ENCODE results near the gene GMDS.

GMDS gene

DNA sequence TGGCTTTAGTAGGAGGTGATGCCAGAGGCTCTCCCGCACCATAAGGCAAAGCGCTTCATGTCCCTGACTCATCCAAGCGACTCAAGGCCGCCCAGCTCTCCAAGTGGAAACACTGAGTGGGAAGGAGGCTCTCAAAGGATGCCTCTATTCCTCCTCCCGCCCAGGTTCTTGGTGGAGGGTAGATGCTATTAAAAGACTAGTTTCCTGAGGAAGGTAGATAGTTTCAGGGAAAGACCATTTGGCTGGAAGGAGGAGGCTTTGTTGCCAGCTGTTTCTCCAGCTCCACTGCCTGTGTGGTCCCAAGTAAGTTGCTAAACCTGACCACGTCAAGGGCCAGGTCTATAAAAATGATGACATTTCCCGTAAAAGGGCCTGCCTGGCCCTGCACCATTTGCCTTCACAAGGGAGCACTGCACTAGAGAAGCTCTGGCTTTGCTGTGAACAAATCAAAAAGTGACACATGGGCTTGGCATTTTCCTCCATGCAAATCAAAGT lies 48.2 kb downstream of the GMDS start:
- no peak for DNase-seq (ENCODE audit: insufficient read length)

DNA sequence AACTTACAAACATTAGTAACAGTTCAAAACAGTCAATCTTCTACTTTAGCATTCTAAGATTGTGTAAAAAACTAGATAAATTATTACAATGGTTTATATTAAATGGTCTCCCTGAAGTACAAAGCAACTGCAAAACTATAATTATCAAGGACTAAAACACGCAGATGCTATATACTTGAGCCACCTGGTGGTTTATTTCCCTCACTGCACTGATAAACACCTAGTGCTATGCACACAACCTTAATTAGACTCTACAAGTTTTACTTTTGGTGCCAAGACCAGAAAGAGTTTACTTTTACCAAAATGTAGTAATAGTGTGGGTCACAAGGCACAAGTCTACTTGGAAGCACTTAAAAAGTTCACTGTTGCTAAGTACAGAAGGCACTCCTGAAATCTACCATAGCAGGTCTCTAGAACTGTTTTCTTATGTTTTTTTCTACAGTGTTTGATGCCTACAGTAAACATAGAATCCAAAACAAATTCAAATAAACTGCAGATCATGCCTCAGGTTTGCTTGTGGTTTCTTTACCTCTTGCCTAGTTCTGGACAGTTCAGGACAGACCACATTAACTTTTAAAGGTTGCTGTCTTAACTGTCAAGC lies 49.2 kb downstream of the GMDS start:
- peak; percentile 48 for FAIRE-seq
- DNase-seq (ENCODE audit: insufficient read length): no peak

More for the DNA sequence above, 48.2 kb downstream of the GMDS start:
- TF ChIP-seq TAF1 (IDR thresholded peaks at IDR 0.05; ENCODE audit: borderline replicate concordance, low read depth, low read length) (no peak), POLR2AphosphoS5 (IDR thresholded peaks at IDR 0.05; ENCODE audit: low read depth, low read length) (no peak), POLR2A (IDR thresholded peaks at IDR 0.05; ENCODE audit: low read depth, low read length) (no peak)
- FAIRE-seq: no peak

DNA sequence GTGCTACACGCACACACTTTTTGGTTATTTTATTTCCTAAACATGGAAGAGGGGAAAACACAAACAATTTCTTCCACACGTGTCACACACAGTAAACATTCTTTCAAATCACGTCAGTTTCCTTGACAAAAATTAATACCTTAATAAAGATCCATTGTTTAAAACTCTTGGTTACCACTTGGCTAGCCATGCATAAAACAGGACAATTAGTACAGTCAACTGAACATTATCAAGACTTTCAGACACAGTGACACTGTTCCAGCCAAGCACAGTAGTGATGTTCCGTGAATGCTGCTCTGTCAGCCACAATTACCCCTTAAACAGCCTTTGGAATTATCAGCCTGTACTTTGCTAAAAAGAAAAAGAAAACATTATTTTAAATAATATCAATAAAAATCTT lies 50.8 kb downstream of the GMDS start:
- DNase-seq (ENCODE audit: insufficient read length) (no peak), FAIRE-seq (no peak)
- no peak for TF ChIP-seq POLR2AphosphoS5 (IDR thresholded peaks at IDR 0.05; ENCODE audit: low read depth, low read length)
- TF ChIP-seq POLR2A (IDR thresholded peaks at IDR 0.05; ENCODE audit: low read depth, low read length): no peak
- TF ChIP-seq TAF1 (IDR thresholded peaks at IDR 0.05; ENCODE audit: borderline replicate concordance, low read depth, low read length): no peak

More for the DNA sequence above, 49.2 kb downstream of the GMDS start:
- TF ChIP-seq POLR2A (IDR thresholded peaks at IDR 0.05; ENCODE audit: low read depth, low read length) (no peak), POLR2AphosphoS5 (IDR thresholded peaks at IDR 0.05; ENCODE audit: low read depth, low read length) (no peak), TAF1 (IDR thresholded peaks at IDR 0.05; ENCODE audit: borderline replicate concordance, low read depth, low read length) (no peak)

DNA sequence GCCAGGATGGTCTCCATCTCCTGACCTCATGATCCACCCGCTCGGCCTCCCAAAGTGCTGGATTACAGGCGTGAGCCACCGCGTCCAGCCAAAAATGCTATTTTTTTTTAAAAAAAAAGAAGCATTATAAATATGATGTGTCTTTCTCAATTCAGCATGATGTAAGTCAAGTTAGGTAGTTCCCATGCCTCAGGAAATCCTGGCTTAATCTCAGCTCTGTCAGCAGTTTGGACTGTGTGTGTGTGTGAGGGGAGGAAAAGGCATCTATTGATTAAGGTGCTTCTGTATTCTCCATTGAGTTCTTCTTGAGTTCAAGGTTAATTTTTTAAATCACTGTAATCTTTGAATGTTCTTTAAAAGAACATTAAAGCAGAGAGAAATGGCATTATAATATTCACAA lies 51.5 kb downstream of the GMDS start:
- TF ChIP-seq POLR2AphosphoS5 (IDR thresholded peaks at IDR 0.05; ENCODE audit: low read depth, low read length) (no peak), POLR2A (IDR thresholded peaks at IDR 0.05; ENCODE audit: low read depth, low read length) (no peak)
- DNase-seq (ENCODE audit: insufficient read length) (no peak), FAIRE-seq (no peak)

DNA sequence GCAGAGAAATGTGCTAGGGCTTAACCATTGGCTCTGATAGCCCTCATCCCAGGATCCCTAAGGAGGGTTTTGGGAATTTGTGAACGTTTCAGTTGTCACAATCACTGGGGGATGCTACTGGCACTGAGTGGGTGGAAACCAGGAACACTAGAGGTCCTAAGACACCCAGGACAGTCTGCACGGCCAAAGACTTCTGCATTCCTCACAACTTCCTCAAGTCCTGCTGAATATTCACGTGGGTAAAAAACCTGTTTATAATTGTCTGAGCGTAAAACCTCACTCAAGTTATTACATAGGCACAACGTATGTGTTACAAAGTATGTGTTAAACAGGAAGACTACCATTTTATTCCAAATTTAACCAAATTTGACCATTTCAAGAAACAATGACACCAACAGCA lies 52.4 kb downstream of the GMDS start:
- TF ChIP-seq POLR2A (IDR thresholded peaks at IDR 0.05; ENCODE audit: low read depth, low read length) (no peak), TAF1 (IDR thresholded peaks at IDR 0.05; ENCODE audit: borderline replicate concordance, low read depth, low read length) (no peak), POLR2AphosphoS5 (IDR thresholded peaks at IDR 0.05; ENCODE audit: low read depth, low read length) (no peak)
- FAIRE-seq (no peak), DNase-seq (ENCODE audit: insufficient read length) (no peak)

DNA sequence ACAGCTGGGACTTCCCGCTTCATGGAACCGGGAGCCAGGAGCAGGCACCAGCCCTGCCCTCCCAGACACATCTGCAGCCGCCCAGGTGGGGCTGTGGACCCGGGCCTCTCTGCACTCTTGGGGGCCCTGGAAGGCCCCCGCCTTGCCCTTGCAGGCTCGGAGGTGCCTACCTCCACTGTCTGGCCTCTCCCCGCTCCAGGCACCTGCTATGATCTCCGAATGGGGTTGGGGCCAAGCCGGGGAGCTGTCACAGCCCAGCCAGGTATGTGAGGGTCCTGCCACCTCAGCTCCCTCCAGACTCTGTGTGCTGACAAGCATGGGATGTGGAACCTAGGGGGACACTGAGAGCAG lies 54.0 kb downstream of the GMDS start:
- FAIRE-seq (no peak), DNase-seq (ENCODE audit: insufficient read length) (no peak)
- TF ChIP-seq POLR2A (IDR thresholded peaks at IDR 0.05; ENCODE audit: low read depth, low read length) (no peak), TAF1 (IDR thresholded peaks at IDR 0.05; ENCODE audit: borderline replicate concordance, low read depth, low read length) (no peak), POLR2AphosphoS5 (IDR thresholded peaks at IDR 0.05; ENCODE audit: low read depth, low read length) (no peak)

DNA sequence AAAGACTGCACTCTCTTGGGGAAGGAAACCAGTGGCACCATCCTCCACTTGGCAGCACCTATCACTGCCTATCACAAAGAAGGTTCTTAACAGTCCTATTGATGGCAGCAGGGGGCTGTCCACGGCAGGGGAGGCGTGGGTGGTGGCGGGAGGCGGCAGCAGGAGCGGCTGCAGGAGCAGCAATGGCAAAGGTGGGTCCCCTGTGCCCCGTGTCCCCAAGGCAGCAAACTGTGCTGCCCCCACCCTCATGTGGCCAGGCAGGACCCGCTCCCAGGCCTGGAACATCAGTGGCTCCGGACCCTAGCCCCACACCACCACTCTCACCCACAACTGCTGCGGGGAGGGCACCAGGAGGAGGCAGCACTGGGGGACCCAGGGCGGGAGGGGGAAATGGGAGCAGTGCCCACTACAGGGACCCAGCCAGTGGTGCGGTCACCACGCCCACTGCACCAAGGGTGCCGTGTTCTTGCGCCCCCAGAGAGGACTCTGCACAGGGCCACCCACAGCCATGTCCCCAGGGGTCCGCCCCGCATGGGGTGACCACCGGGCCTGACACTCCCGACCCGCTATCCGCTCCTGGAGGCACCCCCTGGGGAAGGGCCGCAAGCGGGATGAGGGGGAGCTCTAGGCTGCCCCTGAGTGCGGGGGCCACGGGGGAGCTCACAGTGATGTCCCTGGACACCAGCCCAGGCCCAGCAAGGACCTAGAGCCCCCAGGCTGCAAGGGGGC lies 54.6 kb downstream of the GMDS start:
- DNase-seq (ENCODE audit: insufficient read length) (no peak), FAIRE-seq (no peak)
- TF ChIP-seq POLR2AphosphoS5 (IDR thresholded peaks at IDR 0.05; ENCODE audit: low read depth, low read length): no peak
- TF ChIP-seq TAF1 (IDR thresholded peaks at IDR 0.05; ENCODE audit: borderline replicate concordance, low read depth, low read length): no peak
- TF ChIP-seq POLR2A (IDR thresholded peaks at IDR 0.05; ENCODE audit: low read depth, low read length): no peak

DNA sequence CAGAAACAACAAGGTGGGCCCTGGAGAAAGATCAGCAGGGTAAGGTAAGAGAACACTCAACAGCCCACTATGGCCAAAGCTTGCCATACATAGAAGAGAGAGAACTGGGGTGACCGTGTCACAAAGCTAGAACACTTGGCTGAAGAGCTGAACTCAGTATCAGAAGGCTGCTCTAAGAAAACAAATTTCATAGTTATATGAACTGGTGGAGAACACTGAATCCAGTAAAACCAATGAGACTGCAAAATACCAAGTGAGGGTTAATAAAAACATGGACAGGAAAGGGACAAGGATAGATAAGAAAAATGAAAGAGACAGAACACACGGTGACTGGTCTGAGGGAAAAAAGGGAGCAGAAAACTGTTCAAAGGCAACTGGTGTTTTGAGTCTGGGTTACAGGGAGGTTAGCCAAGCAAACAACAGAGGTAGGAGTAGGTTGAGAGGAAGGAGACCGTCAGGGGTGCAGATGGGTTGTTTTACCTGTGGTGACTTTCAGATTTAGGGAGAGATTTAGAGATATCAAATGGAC lies 56.5 kb downstream of the GMDS start:
- DNase-seq (ENCODE audit: insufficient read length) (no peak), FAIRE-seq (no peak)
- TF ChIP-seq POLR2AphosphoS5 (IDR thresholded peaks at IDR 0.05; ENCODE audit: low read depth, low read length) (no peak), TAF1 (IDR thresholded peaks at IDR 0.05; ENCODE audit: borderline replicate concordance, low read depth, low read length) (no peak), POLR2A (IDR thresholded peaks at IDR 0.05; ENCODE audit: low read depth, low read length) (no peak)

DNA sequence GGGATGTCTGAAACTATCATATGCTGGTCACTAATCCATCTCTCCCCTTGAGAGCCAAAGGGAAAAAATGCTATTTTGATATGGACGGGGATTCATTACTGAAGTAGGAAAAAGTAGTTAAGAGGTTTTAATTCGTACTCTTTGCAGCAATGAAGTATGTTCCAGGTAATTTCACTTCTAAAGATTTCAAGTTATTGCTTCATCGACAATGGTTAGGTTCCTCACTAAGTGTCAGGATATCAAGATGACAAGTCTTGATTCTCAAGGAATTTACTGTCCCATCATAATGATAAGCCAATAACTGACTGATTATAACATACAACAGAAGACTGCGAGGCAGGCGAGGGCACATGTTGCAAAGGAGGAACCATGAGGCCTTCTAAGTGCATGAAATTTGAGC lies 57.0 kb downstream of the GMDS start:
- no peak for DNase-seq (ENCODE audit: insufficient read length)
- TF ChIP-seq POLR2A (IDR thresholded peaks at IDR 0.05; ENCODE audit: low read depth, low read length) (no peak), POLR2AphosphoS5 (IDR thresholded peaks at IDR 0.05; ENCODE audit: low read depth, low read length) (no peak), TAF1 (IDR thresholded peaks at IDR 0.05; ENCODE audit: borderline replicate concordance, low read depth, low read length) (no peak)
- FAIRE-seq: no peak

DNA sequence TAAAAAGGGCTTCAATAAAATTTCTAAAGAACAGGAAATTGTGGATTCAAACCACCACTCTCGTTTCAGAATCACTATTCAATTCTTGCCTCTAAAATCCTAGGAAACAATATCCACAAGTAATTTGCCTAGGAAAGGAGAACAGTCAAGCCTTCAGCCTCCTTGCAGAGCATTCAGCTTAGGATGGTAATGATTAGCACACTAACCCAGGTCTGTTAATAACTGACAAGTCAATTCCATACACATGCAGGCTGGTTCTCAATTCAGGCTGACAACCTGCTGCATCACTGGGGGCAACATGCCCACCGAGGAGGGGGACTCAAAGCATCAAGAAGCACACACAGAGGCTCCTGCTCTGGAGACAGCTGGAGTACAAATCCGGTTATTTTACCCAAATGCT lies 57.6 kb downstream of the GMDS start:
- FAIRE-seq (no peak), DNase-seq (ENCODE audit: insufficient read length) (no peak)
- TF ChIP-seq POLR2A (IDR thresholded peaks at IDR 0.05; ENCODE audit: low read depth, low read length) (no peak), POLR2AphosphoS5 (IDR thresholded peaks at IDR 0.05; ENCODE audit: low read depth, low read length) (no peak), TAF1 (IDR thresholded peaks at IDR 0.05; ENCODE audit: borderline replicate concordance, low read depth, low read length) (no peak)

DNA sequence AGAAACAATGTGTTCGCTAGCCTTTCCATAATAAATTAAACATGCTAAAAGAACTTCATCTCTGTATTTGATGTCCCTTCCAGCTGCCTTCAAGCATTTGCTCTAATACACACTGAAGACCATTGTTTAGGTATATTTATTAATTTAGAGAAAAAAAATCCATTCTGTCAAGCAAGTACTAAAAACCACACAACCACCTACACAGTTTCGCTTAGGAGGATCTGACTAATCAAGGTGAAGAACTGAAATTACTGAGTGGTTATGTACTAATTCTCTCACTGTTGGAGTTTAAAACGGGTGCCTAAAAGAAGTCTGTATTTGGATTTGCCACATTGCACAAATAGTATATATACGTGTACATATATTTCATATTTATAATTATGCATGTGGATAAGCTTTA lies 58.9 kb downstream of the GMDS start:
- no peak for TF ChIP-seq POLR2AphosphoS5 (IDR thresholded peaks at IDR 0.05; ENCODE audit: low read depth, low read length)
- TF ChIP-seq TAF1 (IDR thresholded peaks at IDR 0.05; ENCODE audit: borderline replicate concordance, low read depth, low read length): no peak
- TF ChIP-seq POLR2A (IDR thresholded peaks at IDR 0.05; ENCODE audit: low read depth, low read length): no peak
- no peak for DNase-seq (ENCODE audit: insufficient read length)
- no peak for FAIRE-seq

DNA sequence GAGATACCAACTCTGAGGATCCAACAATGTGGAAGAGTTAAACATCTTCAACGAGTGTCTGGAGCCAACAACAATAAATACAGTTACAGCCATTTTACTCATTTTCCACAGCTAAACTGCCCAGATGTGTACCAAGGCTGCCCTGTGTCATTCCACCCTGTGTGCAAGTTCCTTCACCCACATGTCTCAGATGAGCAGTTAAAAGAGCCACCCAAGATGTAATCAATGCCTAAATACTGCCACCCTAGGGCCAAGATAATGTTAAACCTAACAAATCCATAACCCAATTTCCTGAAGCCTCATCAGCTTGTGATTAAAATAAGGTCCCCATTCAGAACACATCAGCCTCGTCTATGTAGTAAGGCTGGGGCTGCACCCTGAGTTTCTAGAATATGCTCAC lies 59.9 kb downstream of the GMDS start:
- FAIRE-seq (peak; percentile 53), DNase-seq (ENCODE audit: insufficient read length) (no peak)
- TF ChIP-seq POLR2AphosphoS5 (IDR thresholded peaks at IDR 0.05; ENCODE audit: low read depth, low read length) (no peak), POLR2A (IDR thresholded peaks at IDR 0.05; ENCODE audit: low read depth, low read length) (no peak), TAF1 (IDR thresholded peaks at IDR 0.05; ENCODE audit: borderline replicate concordance, low read depth, low read length) (no peak)

Measured in GM12892 (cell line).